Stimulated activated CD4-positive, alpha-beta T cell treated with anti-CD3 and anti-CD28 coated beads, TNF-alpha, amount 100 ng/mL, for 48 hours (primary cell): ENCODE measurements around the gene FBRSL1.
"Not testable (repeated sequence)": the region's sequence is repeated elsewhere in the genome, so short reads cannot be mapped to it uniquely, and the experiment has no call there.

Experiments used
- DNase-seq, 3 donors: peaks; one replicate each; pipeline ENCODE4 v3.0.0-alpha.2; 2020; ENCODE audit warnings: low read depth in 3 of 3

The FBRSL1 gene

DNA sequence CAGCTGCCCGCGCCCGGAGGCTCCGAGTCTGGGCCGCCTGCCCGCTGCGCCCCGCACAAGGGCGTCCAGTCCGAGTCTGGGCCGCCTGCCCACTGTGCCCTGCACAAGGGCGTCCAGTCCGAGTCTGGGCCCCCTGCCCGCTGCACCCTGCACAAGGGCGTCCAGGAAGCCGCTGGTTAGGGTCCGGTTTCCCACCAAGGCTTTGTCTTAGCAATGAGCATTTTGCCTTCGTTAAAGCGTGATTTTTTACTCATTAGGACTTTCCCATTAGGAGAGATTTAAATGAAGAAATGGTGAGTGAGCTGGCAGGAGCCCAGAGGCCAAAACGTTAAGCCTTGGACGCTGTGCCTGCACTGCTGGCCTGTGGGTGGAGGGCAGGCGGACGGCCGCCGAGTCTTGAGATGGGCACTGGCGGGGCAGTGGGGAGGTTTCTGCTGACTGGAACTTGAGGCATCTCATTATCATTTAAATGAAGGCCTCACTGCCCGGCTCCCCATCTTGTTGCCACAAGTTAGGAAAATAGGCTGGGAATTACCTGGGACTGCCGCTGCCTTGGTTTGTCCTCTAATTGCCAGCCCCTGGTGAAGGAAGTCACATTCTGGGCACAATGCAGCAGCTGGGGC is 36.0 kb downstream of the FBRSL1 start:
- DNase-seq: no peak

DNA sequence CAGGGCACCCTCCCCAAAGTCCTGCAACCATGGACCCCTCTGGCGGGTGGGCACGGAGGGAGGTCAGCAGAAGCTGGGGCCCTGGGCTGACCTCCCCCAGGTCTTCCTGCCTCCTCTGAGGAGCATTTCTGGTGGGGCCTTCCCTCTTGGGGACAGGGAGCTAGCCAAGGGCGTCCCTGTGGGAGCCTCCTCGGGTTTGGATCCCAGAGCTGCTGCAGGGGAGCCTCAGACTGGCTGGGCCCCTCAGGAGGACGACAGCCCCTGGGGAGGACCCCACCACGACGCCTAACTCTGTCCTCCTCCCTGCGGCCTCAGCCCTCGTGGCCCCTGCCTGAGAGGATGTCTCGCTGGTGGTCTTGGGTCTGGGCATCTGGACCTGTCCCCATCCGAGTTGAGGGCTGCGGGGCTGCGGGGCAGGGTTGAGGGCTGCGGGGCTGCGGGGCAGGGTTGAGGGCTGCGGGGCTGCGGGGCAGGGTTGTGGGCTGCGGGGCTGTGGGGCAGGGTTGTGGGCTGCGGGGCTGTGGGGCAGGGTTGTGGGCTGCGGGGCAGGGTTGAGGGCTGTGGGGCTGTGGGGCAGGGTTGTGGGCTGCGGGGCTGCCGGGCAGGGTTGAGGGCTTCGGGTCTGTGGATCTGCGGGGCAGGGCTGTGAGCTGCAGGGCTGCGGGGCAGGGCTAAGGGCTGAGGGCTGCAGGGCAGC is 37.4 kb downstream of the FBRSL1 start:
- DNase-seq: no peak

DNA sequence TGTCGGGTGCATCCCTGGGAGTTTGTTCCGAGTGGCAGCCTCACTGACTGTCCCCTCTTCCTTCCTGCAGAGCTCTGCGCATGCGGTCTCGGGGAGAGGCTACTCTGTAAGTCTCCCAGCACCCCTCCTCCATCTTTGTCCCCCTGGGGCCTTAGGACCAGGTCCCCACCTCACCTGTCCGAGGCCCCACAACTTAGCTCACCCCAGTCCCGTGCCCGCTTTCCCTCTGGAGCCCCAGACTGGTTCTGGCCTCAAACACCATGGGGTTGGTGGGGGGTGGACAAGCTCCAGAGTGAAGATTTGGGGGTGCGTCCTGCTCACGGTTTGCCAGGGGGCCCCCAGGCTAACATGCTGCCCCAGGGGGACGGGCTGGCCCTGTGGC is 37.9 kb downstream of the FBRSL1 start:
- DNase-seq: no peak

DNA sequence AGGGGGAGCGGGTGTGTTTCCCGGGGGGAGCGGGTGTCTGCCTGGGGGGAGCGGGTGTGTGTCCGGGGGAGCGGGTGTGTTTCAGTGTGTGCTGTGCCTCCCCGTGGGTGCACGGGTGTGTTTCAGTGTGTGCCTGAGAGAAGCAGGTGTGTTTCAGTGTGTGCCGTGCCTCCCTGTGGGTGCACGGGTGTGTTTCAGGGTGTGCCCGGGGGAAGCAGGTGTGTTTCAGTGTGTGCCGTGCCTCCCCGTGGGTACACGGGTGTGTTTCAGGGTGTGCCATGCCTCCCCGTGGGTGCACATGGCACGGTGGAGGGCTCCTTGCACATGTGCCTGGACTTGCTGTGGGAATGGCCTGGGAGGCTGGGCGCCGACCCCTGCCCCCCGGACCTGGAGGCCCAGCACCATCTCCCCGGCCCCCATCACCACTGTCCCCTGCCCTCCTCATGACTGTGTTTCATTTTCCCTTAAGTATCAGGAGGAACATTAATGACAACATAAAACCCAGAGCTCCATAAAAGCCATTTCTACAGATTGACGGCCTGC is 38.7 kb downstream of the FBRSL1 start:
- no peak for DNase-seq

DNA sequence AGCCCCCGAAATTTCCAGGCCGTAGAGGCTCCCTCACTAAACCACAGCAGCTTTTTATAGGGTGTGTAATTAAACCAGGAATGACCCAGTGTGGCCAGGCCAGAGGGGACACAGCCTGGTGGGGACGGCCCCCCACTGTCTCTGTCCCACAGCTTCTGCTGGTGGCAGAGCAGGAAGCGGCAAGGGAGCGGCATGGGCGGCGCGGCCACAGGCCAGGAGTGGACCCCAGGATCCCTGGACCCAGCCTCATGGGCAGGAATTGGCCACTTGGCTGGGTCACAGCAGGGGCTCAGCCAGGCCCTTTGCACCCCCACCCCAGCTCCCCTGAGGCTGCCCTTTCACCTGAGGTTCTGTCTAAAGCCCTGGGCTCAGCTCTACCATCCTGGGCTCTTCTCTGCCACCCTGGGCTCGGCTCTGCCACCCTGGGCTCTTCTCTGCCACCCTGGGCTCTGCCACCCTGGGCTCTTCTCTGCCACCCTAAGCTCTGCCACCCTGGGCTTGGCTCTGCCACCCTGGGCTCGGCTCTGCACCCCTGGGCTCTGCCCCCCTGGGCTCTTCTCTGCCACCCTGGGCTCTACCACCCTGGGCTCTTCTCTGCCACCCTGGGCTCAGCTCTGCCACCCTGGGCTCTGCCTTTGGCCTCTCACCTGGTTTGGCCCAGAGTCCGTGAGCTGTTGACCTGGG is 39.3 kb downstream of the FBRSL1 start:
- no peak for DNase-seq

DNA sequence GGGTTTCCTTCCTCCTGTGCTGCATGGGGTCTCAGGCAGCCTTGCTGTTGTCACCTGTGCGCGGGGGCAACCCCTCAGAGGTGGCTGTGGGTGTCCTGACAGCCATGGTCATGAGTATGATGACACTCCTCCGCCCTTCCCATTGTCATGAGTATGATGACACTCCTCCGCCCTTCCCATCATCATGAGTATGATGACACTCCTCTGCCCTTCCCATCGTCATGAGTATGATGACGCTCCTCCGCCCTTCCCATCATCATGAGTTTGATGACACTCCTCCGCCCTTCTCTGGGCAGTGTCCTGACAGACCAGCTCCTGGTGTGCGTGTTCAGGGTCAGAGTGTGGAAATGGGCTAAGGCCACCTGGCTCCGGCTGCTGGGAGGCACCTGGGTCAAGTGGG is 40.0 kb downstream of the FBRSL1 start:
- no peak for DNase-seq

DNA sequence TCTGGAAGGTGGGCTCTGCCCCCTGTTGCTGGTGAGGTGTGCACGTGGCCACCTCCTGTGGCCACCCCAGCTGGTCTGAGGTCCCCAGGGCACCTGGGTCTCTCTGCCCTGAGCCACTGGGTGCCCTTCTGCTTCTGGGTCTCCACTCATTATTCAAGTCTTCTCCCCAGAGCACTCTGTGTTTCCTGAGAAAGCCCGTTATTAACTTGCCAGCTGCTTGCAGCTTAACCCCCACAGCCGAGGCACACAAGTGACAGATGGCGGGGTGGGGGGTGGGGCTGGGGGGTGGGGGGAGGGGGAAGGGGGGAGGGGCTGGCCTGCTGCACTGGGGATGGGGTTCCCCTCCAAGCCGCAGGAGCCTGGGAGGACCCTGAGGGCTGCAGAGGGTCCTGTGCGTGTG is 40.5 kb downstream of the FBRSL1 start:
- no peak for DNase-seq

DNA sequence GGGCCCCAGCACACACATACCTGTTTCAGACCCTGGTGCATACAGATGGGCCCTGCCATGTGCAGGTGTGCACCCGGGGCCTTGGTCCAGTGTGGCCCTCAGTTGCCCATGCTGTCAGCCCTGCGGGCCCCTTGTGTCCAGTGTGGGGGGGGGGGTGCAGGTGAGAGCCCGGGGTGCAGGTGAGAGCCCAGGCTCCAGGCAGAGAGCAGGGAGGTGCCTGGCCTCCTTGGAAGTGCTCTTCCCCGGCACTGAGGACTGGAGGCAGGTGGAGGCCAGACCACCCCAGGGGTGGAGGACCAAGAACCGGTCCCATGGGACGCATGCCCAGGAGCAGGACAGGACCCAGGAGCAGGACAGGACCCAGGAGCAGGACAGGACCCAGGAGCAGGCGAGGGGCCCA is 40.9 kb downstream of the FBRSL1 start:
- no peak for DNase-seq

DNA sequence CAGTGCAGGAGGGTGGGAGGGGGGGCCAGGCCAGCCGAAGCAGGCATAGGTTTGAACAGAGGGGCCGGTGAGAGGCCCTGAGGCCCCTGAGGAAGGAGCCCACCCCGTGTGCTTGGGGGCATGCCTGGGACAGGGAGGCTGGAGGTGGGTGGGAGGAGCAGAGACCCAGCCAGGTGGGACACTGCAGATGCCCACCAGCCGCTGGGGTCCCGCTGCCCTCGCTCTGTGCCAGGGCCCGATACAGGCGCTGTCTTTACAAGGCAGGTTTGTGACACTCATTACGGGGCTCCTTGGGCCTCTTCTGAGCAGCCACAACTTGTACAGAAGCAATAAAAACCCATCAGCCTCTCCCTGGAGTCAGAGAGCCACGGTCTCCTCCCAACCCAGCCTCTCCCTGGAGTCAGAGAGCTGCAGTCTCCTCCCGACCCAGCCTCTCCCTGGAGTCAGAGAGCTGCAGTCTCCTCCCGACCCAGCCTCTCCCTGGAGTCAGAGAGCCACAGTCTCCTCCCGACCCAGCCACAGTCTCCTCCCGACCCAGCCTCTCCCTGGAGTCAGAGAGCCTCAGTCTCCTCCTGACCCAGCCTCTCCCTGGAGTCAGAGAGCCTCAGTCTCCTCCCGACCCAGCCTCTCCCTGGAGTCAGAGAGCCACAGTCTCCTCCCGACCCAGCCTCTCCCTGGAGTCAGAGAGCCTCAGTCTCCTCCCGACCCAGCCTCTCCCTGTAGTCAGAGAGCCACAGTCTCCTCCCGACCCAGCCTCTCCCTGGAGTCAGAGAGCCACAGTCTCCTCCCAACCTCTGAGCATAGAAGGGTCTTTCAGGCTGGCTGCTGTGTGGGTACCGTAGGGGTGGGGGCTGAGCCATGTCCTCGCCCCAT is 43.0 kb downstream of the FBRSL1 start:
- not testable (repeated sequence) for DNase-seq

DNA sequence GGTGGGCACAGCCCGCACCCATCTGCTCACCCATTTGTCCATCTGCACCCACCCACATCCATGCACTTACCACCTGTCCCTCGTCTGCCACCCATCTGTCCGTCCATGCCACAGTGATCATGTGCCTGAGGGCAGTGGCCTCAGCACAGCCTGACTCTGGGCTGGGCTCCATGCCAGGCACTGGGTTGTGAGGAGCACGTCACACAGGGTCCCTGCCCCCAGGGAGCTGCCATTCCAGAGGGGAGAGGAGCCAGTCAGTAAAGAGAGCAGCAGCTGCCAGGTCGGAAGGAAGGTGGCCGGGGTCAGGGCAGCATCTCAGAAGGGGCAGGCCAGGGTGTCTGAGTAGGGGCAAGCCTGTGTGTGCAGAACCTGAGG is 43.6 kb downstream of the FBRSL1 start:
- no peak for DNase-seq

DNA sequence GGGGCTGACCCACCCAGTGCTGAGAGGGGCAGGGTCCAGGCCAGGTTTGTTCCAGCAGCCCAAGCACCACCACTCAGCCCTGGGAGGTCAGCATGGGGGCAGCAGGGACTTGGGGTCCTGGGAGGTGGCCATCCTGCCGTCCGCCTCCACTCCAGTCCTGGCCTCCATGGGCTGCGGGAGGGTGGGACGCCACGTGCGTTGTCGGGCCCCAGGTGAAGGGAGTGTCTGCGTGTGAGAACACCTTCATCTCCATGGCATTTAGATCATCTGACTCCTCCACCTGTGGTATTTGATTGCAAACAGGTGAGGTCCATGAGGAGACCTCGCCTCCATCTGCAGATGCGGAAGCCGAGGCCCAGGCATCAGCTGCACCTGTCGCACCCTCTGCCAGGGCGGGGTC is 44.1 kb downstream of the FBRSL1 start:
- DNase-seq: no peak

DNA sequence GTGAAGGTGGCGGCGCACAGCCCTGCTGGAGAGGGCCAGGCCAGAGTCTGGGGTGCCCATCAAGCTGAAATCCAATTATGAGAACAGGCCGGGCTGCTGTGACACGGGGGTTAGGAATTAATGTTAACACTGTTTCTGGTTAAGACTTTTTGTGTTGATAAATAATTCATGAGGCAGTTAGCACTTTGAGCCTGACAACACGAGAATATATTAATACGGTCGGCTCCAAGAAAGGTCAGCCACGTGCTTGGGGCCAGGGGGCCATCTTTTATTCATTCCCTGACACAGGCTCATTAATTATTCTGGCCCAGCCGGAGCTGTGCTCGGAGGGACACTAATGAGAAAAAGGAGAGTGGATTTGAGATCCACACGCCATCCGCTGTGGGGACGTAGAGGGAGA is 45.1 kb downstream of the FBRSL1 start:
- no peak for DNase-seq

DNA sequence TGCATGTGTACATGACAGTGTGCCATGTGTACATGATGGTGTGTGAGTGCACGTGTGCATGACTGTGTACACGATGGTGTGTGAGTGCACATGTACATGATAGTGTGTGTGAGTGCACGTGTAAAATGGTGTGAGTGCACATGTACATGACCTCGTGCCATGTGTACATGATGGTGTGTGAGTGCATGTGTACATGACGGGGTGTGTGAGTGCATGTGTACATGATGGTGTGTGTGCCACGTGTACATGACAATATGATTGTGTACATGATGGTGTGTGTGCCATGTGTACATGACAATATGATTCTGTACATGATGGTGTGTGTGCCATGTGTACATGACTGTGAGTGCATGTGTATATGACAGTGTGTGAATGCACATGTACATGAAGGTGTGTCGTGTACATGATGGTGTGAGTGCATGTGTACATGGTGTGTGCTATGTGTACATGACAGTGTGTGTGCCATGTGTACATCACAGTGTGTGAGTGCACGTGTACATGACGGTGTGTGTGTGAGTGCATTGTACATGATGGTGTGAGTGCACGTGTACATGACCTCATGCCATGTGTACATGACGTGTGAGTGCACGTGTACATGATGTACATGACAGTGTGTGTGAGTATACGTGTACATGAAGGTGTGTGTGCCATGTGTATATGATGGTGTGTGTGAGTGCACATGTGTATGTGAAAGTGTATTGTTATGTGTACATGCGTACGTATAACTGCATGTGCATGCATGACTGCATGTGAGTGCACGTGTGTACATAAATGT is 46.3 kb downstream of the FBRSL1 start:
- no peak for DNase-seq

DNA sequence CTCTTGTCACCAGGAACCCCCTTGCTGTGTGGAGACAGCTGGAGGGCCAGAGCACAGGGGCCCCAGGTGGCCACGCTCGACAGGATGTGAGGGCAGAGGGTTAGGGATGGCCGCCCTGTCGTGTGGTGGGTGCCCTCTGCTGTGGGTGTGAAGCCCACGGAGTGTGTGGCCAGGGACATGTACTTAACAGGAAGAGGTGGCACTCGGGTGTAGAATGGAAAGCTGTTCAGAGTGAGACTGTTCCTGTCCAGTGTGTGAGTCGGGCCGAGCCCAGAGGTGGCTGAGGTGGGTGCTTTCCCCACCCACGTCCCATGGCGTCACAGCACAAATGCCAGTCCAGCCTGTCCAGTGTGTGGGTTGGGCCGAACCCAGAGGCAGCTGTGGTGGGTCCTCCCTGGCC is 47.1 kb downstream of the FBRSL1 start:
- no peak for DNase-seq

DNA sequence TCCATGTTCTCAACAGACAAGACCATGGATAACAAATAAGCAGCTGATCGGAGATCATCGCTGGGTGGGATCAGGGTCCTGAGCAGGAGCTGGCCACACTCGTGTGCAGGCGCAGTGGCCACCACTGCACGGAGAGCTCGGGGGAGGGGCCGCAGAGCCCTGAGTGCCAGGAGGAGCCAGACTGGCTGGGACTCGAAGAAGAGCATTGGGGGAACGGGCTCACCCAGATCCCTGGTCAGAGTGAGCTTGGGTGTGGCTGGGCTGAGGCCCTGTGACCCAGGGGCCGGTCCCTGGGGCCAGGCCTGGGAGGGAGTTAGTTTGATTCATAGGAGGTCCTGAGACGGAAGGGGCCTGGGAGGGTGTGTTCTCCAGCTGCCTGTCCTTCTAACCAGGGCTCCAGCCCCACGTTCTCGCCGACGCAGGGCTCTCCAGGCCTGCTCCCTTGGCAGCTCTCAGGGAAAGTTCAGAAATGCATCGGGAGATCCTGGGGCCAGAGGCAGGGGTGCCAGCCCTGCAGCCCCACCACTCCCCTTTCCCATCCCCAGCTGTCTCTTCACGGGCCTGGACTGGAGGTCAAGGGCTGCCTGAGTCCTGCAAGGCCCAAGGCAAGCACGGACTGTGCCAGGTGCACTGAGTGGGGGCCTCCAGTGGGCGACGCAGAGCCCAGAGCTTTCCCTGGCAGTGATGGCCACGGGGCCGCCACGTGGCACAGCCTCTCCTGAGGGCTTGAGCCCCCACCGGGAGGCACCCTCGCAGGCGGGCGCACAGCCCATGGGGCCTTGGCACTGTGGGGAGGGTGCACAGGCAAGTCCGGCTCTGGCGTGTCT is 48.1 kb downstream of the FBRSL1 start:
- DNase-seq: no peak

DNA sequence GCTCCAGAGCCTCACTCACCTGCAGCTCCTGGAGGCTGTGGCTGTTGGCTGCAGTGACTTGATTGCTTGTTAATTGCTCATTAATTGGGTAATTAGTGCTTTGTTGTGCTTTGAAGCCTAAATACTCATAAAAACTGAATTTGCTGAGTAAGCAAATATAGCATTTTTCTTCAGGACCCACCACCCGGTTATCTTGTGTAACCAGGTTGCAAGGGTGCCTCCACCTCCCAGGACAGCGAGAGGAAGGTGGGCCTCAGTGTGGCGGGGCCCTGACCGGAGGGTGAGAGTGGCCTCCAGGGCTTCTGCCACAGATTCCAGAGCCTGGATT is 48.7 kb downstream of the FBRSL1 start:
- DNase-seq: no peak

DNA sequence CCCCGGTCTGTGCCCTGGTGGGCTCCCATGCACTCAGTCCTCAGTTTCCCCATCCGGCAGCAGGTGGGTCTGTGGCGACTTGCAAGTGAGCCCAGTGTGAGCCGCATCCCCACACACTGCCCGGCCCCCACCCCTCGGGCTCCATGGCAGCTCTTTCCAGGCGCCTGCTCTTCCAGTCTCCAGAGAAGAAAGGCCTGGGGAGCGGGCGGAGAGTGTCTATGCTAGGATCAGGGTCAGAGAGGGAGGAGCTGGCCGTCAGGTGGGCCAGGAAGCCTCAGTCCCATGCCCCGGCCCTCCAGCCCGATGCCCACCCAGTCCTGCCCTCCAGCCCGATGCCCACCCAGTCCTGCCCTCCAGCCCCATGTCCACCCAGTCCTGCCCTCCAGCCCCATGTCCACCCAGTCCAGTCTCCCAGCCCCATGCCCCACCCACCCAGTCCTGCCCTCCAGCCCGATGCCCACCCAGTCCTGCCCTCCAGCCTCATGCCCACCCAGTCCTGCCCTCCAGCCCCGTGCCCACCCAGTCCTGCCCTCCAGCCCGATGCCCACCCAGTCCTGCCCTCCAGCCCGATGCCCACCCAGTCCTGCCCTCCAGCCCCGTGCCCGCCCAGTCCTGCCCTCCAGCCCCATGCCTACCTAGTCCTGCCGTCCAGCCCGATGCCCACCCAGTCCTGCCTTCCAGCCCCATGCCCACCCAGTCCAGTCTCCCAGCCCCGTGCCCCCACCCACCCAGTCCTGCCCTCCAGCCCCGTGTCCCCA is 49.2 kb downstream of the FBRSL1 start:
- DNase-seq: no peak

DNA sequence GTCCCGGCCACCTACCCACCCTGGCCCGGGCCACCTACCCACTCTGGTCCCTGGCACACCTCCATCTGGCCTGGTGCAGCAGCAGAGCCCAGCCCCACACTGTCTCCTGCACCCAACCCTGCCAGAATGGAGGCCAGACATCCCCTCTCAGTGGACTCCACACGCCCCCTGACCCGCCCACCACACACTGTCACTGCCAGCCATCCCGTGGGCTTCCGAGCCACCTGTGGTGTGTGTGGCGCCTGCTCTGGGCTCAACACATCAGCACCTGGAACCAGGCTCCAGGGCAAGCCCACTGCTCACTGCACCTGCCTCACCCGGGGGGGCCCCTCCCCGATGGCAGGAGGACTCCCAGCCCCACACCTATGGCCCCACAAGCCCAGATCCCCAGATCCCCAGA is 50.5 kb downstream of the FBRSL1 start:
- no peak for DNase-seq

DNA sequence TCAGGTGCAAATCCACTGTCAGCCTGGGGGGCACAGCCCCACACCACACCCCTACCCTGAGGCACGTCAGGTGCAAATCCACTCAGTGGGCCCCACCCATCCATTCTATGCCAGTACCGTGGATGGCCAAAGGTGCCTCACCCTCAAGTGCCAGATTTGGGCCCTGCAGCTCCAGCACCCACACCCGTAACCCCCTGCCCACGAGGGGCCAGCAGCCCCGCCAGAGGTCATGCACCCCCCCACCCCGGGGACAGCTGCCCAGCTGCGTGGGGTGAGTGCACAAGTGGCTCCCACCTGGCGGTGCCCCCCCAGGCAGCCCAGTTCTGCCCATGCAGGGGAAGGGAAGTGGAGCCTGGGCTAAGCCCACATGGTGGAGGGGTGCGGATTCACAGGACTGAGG is 51.2 kb downstream of the FBRSL1 start:
- no peak for DNase-seq

DNA sequence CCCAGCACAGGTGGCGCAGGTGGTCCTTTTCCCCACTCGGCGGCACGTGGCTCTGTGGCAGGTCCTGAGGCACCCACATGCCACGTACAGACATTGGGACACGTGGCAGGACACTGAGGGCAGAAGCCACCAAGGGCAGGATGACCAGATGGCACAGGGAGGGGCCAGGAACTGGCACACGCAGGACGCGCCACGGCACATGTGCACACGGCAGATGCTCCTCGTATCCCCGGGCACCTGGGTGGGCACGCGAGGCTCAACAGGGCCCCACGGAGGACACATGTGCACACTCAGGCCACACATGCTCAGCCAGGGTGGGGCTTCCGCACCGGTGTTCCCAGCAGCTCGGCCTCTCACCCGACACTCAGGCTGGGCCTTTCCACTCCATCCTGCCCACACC is 52.0 kb downstream of the FBRSL1 start:
- DNase-seq: no peak
